ENCODE data around the gene SCIMP. TPM values are rescaled to one million over a fixed set of nuclear protein-coding genes. Genes with fewer than 3 reads are reported as not detected.

The SCIMP gene
- total RNA-seq, 1 experiment from 2014 or later, result not detected

DNA sequence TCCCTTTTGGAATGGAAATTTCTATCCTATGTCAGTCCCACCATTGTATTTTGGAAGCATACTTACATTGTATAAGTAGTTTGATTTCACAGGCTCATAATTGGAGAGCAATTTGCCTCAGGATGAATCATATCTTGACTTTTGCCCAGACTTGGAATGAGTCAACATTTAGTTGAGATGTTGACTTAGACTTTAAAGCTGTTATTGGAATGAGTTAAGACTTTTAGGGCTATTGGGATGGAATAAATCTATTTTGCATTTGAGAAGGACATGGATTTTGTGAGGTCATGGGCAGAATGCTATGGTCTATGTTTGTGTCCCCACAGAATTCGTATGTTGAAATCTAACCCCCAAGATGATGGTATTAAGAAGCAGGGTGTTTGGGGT lies 30.8 kb downstream of the SCIMP start:
- CTCF ChIA-PET, result no interaction called here
- DNase-seq (ENCODE audit: unreplicated experiment), result no peak
- intact Hi-C loops (cut with micrococcal nuclease), result no loop called here
- Mint-ChIP-seq H3K4me3 (ENCODE audit: unreplicated experiment) (no peak overlapping the region), H3K27me3 (ENCODE audit: insufficient read depth, unreplicated experiment) (no peaks in the 10 kb centered on the region), H3K27ac (ENCODE audit: low read depth, unreplicated experiment) (no peak overlapping the region), H3K9me3 (ENCODE audit: unreplicated experiment) (peaks cover 7% of the 10 kb centered on the region), H3K36me3 (ENCODE audit: insufficient read depth, unreplicated experiment) (peaks cover 5% of the 10 kb centered on the region), H3K4me1 (ENCODE audit: insufficient read depth, unreplicated experiment) (no peaks in the 10 kb centered on the region)
- POLR2A ChIA-PET, result no interaction called here
- no TSS peak for BruUV-seq (replicated peaks)
- TF ChIP-seq, protein P1, sequence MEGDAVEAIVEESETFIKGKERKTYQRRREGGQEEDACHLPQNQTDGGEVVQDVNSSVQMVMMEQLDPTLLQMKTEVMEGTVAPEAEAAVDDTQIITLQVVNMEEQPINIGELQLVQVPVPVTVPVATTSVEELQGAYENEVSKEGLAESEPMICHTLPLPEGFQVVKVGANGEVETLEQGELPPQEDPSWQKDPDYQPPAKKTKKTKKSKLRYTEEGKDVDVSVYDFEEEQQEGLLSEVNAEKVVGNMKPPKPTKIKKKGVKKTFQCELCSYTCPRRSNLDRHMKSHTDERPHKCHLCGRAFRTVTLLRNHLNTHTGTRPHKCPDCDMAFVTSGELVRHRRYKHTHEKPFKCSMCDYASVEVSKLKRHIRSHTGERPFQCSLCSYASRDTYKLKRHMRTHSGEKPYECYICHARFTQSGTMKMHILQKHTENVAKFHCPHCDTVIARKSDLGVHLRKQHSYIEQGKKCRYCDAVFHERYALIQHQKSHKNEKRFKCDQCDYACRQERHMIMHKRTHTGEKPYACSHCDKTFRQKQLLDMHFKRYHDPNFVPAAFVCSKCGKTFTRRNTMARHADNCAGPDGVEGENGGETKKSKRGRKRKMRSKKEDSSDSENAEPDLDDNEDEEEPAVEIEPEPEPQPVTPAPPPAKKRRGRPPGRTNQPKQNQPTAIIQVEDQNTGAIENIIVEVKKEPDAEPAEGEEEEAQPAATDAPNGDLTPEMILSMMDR (IDR thresholded peaks at IDR 0.05; ENCODE audit: unreplicated experiment), result no peak

- no peak overlapping the region for H3K4me3 Mint-ChIP-seq (ENCODE audit: unreplicated experiment)
- BruUV-seq (replicated peaks), result no TSS peak
- intact Hi-C loops (cut with micrococcal nuclease), result no loop called here
- H3K36me3 Mint-ChIP-seq (ENCODE audit: insufficient read depth, unreplicated experiment), result peaks cover 5% of the 10 kb centered on the region
- peaks cover 7% of the 10 kb centered on the region for H3K9me3 Mint-ChIP-seq (ENCODE audit: unreplicated experiment)
- ChIA-PET CTCF (no interaction called here), POLR2A (no interaction called here)
- no peak for DNase-seq (ENCODE audit: unreplicated experiment)
- TF ChIP-seq, protein P1 (IDR thresholded peaks at IDR 0.05; ENCODE audit: unreplicated experiment), result no peak
- no peak overlapping the region for H3K27ac Mint-ChIP-seq (ENCODE audit: low read depth, unreplicated experiment)
- no peaks in the 10 kb centered on the region for H3K4me1 Mint-ChIP-seq (ENCODE audit: insufficient read depth, unreplicated experiment)
- H3K27me3 Mint-ChIP-seq (ENCODE audit: insufficient read depth, unreplicated experiment), result no peaks in the 10 kb centered on the region
Observed at GRCh38 chr17:5203178-5203907, 31.3 kb downstream of the SCIMP start.

GRCh38 chr17:5201011-5201410 lies 33.6 kb downstream of the SCIMP start:
- BruUV-seq (replicated peaks), result no TSS peak
- TF ChIP-seq, protein P1 (IDR thresholded peaks at IDR 0.05; ENCODE audit: unreplicated experiment), result no peak
- DNase-seq (ENCODE audit: unreplicated experiment), result no peak
- no peak overlapping the region for H3K27ac Mint-ChIP-seq (ENCODE audit: low read depth, unreplicated experiment)
- peaks cover 7% of the 10 kb centered on the region for H3K9me3 Mint-ChIP-seq (ENCODE audit: unreplicated experiment)
- peaks cover 5% of the 10 kb centered on the region for H3K36me3 Mint-ChIP-seq (ENCODE audit: insufficient read depth, unreplicated experiment)
- no peaks in the 10 kb centered on the region for H3K4me1 Mint-ChIP-seq (ENCODE audit: insufficient read depth, unreplicated experiment)
- H3K27me3 Mint-ChIP-seq (ENCODE audit: insufficient read depth, unreplicated experiment), result no peaks in the 10 kb centered on the region
- intact Hi-C loops (cut with micrococcal nuclease), result no loop called here
- ChIA-PET CTCF (no interaction called here), POLR2A (no interaction called here)
- no peak overlapping the region for H3K4me3 Mint-ChIP-seq (ENCODE audit: unreplicated experiment)

GRCh38 chr17:5200360-5200759 lies 34.3 kb downstream of the SCIMP start:
- Mint-ChIP-seq H3K4me1 (ENCODE audit: insufficient read depth, unreplicated experiment) (no peaks in the 10 kb centered on the region), H3K9me3 (ENCODE audit: unreplicated experiment) (peaks cover 7% of the 10 kb centered on the region), H3K36me3 (ENCODE audit: insufficient read depth, unreplicated experiment) (peaks cover 5% of the 10 kb centered on the region), H3K4me3 (ENCODE audit: unreplicated experiment) (no peak overlapping the region), H3K27ac (ENCODE audit: low read depth, unreplicated experiment) (no peak overlapping the region), H3K27me3 (ENCODE audit: insufficient read depth, unreplicated experiment) (no peaks in the 10 kb centered on the region)
- intact Hi-C loops (cut with micrococcal nuclease), result no loop called here
- ChIA-PET CTCF (no interaction called here), POLR2A (no interaction called here)
- no peak for DNase-seq (ENCODE audit: unreplicated experiment)
- no TSS peak for BruUV-seq (replicated peaks)
- TF ChIP-seq, protein P1 (IDR thresholded peaks at IDR 0.05; ENCODE audit: unreplicated experiment), result no peak
